GM12878 (cell line): Measurements from ENCODE around the gene SLC25A17.

Experiments used
- BACH1 ChIP-seq: fragments of 450-650 bp; IDR thresholded peaks from 2 replicates; pipeline ENCODE4 v1.6.1; 2017; ENCODE audit warnings: mild to moderate bottlenecking, borderline replicate concordance
- CEBPB ChIP-seq, 2 experiments: fragments of 150-350 bp in 1 of 2; IDR thresholded peaks; 2 replicates each; pipeline ENCODE4 v1.6.1; 2012 to 2014; ENCODE audit warnings: low read depth in 2 of 2, low read length in 2 of 2, borderline replicate concordance in 1 of 2, inconsistent platforms in 1 of 2
- EZH2 ChIP-seq: IDR thresholded peaks from 2 replicates; pipeline ENCODE4 v1.6.1; 2012; ENCODE audit warnings: low read depth, mild to moderate bottlenecking, control low read depth, inconsistent platforms, low read length, borderline replicate concordance; ENCODE audit not compliant: control insufficient read depth
- IKZF1 ChIP-seq: fragments of 450-650 bp; conservative IDR thresholded peaks from 2 replicates; pipeline ENCODE4 v1.6.1; 2017; ENCODE audit warnings: antibody characterized with exemption, mild to moderate bottlenecking
- LARP7 ChIP-seq: fragments of 450-650 bp; IDR thresholded peaks from 2 replicates; pipeline ENCODE4 v1.6.1; 2017; ENCODE audit warnings: mild to moderate bottlenecking
- MXI1 ChIP-seq: fragments of 150-350 bp; IDR thresholded peaks from 2 replicates; pipeline ENCODE4 v1.6.1; 2011; ENCODE audit warnings: low read depth, mild to moderate bottlenecking, inconsistent platforms, low read length, improper control_type of control experiment
- SPI1 ChIP-seq: IDR thresholded peaks from 2 replicates; pipeline ENCODE4 v1.6.1; 2011; ENCODE audit warnings: low read depth, mild to moderate bottlenecking, low read length, moderate library complexity, borderline replicate concordance; ENCODE audit not compliant: insufficient read depth
- ZNF24 ChIP-seq: fragments of 450-650 bp; IDR thresholded peaks from 2 replicates; pipeline ENCODE4 v1.6.1; 2017; ENCODE audit warnings: antibody characterized with exemption, mild to moderate bottlenecking
- TF ChIP-seq, protein P1 (sequence below), 3 experiments: IDR thresholded peaks in 2 of 3; conservative IDR thresholded peaks in 1 of 3; 2 replicates each; pipeline ENCODE4 v1.5.1; 2011; ENCODE audit warnings: low read depth in 3 of 3, low read length in 3 of 3, mild to moderate bottlenecking in 3 of 3, control low read depth in 2 of 3, moderate library complexity in 2 of 3, inconsistent platforms in 1 of 3, mixed read lengths in 1 of 3; ENCODE audit not compliant: control insufficient read depth in 2 of 3, insufficient read depth in 1 of 3; ENCODE audit errors: extremely low read depth in 1 of 3
- TF ChIP-seq, protein P2 (sequence below): fragments of 450-650 bp; IDR thresholded peaks from 2 replicates; pipeline ENCODE4 v1.6.1; 2016; ENCODE audit warnings: mild to moderate bottlenecking, moderate library complexity, borderline replicate concordance

DNA sequence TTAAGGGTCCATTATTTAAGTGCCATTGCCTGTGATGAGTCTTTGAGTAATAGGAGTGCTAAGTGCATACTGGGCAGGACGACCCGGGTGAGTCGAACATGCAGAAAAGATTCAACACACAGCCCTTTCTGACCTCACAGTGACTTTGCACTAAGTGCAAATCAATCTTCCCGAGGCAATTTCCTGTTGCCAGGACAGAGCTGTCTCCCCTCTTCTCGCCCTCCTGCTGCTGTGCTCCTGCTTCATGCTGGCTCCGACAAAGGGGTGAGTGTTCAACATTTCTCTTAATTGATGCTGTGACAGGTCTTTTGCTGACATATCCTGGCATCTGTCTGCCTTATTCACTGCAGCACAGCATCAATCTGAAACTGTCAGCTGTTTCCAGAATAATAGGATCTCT is 97.9 kb downstream of the SLC25A17 start:
- TF ChIP-seq ZNF24 (no peak), MXI1 (no peak), BACH1 (no peak), EZH2 (no peak), LARP7 (no peak), CEBPB (IDR thresholded peaks at IDR 0.05; ENCODE audit: borderline replicate concordance in 1 of 2, low read depth in 2 of 2, low read length in 2 of 2) (no peak), SPI1 (no peak), IKZF1 (no peak)
- TF ChIP-seq, protein P1, sequence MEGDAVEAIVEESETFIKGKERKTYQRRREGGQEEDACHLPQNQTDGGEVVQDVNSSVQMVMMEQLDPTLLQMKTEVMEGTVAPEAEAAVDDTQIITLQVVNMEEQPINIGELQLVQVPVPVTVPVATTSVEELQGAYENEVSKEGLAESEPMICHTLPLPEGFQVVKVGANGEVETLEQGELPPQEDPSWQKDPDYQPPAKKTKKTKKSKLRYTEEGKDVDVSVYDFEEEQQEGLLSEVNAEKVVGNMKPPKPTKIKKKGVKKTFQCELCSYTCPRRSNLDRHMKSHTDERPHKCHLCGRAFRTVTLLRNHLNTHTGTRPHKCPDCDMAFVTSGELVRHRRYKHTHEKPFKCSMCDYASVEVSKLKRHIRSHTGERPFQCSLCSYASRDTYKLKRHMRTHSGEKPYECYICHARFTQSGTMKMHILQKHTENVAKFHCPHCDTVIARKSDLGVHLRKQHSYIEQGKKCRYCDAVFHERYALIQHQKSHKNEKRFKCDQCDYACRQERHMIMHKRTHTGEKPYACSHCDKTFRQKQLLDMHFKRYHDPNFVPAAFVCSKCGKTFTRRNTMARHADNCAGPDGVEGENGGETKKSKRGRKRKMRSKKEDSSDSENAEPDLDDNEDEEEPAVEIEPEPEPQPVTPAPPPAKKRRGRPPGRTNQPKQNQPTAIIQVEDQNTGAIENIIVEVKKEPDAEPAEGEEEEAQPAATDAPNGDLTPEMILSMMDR (IDR thresholded peaks at IDR 0.05 in 2 of 3, conservative IDR thresholded peaks at IDR 0.05 in 1 of 3; ENCODE audit: control insufficient read depth in 2 of 3, extremely low read depth in 1 of 3, insufficient read depth in 1 of 3, low read depth in 3 of 3, low read length in 3 of 3), result no peak
- TF ChIP-seq, protein P2, sequence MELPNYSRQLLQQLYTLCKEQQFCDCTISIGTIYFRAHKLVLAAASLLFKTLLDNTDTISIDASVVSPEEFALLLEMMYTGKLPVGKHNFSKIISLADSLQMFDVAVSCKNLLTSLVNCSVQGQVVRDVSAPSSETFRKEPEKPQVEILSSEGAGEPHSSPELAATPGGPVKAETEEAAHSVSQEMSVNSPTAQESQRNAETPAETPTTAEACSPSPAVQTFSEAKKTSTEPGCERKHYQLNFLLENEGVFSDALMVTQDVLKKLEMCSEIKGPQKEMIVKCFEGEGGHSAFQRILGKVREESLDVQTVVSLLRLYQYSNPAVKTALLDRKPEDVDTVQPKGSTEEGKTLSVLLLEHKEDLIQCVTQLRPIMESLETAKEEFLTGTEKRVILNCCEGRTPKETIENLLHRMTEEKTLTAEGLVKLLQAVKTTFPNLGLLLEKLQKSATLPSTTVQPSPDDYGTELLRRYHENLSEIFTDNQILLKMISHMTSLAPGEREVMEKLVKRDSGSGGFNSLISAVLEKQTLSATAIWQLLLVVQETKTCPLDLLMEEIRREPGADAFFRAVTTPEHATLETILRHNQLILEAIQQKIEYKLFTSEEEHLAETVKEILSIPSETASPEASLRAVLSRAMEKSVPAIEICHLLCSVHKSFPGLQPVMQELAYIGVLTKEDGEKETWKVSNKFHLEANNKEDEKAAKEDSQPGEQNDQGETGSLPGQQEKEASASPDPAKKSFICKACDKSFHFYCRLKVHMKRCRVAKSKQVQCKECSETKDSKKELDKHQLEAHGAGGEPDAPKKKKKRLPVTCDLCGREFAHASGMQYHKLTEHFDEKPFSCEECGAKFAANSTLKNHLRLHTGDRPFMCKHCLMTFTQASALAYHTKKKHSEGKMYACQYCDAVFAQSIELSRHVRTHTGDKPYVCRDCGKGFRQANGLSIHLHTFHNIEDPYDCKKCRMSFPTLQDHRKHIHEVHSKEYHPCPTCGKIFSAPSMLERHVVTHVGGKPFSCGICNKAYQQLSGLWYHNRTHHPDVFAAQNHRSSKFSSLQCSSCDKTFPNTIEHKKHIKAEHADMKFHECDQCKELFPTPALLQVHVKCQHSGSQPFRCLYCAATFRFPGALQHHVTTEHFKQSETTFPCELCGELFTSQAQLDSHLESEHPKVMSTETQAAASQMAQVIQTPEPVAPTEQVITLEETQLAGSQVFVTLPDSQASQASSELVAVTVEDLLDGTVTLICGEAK, result no peak
